HUDEP-2 (cell line): Measurements from ENCODE around the gene WDR90.

Source experiments
- DNase-seq, 76 experiments: peaks; one replicate each; lab custom pipeline; 2025; ENCODE audit not compliant: unreplicated experiment in 76 of 76; lab: John Stamatoyannopoulos, UW

WDR90 gene

DNA sequence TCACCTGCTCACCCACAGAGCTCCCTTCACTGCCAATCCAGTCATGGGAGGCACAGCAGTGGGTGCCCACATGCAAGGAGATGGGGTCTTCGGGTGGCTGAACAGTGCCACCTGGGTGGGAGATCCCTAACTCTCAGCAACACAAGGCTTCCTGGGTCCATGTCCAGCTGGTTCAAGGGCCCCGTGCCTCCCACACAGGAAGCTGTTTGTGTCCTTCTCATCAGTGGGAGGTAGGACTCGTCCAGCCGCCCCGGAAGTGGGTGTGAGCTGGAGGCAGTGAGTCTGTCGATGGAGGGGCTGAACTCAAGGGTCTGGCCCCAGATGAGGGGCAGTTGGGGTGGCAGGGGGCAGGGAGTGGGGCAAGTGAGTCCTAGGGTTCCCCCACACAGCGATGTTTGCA lies 54.9 kb downstream of the WDR90 start:
- DNase-seq, result no peak

DNA sequence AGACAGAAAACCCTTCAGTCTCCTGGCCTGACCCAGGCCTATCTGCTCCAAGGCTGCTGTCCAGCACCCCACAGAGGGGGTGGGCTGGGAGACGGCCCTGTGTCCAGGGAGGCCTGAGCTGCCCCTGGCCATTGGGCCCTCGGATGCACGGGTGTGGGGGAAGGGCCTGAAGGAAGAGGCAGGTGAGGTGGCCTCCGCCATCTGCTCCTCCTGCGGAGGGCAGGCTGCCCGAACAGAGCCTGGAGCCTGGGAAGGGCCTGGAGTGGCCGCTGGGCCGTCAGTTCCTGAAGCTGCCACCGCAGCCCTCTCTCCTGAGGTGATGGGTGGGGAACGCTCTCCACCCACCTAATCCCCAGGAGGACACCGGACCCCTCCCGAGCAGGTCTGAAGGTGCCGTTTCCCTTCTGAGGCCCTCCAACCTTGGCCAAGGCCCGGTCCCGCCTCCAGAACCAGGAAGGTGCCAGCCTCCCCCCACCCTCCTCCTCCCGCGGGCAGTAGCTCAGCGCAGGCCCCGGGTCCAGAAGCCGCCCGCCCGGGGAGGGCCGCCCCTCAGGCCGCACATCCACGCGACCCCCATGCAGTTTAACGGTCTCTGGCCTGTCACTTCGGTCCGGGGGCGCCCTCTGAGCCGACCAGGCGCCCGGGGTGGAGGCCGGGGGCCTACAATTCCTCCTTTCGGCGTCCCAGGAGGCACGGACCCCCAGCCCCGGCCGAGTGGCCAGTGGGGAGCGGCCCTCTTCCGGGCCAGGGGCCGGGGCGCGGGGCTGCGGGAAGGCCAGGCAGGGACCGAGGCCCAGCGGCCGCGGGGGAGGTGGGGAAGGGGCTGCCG lies 55.6 kb downstream of the WDR90 start:
- no peak for DNase-seq

- peak in 2 of 76 experiments; percentile 17 to 26 for DNase-seq
Observed at GRCh38 chr16:705431-706188, 56.4 kb downstream of the WDR90 start, which contains the start of gene FBXL16. Gene FBXL16, minus strand, starts transcription at chr16:705801. Its CDS starts 8,396 bp downstream, at chr16:697405.

DNA sequence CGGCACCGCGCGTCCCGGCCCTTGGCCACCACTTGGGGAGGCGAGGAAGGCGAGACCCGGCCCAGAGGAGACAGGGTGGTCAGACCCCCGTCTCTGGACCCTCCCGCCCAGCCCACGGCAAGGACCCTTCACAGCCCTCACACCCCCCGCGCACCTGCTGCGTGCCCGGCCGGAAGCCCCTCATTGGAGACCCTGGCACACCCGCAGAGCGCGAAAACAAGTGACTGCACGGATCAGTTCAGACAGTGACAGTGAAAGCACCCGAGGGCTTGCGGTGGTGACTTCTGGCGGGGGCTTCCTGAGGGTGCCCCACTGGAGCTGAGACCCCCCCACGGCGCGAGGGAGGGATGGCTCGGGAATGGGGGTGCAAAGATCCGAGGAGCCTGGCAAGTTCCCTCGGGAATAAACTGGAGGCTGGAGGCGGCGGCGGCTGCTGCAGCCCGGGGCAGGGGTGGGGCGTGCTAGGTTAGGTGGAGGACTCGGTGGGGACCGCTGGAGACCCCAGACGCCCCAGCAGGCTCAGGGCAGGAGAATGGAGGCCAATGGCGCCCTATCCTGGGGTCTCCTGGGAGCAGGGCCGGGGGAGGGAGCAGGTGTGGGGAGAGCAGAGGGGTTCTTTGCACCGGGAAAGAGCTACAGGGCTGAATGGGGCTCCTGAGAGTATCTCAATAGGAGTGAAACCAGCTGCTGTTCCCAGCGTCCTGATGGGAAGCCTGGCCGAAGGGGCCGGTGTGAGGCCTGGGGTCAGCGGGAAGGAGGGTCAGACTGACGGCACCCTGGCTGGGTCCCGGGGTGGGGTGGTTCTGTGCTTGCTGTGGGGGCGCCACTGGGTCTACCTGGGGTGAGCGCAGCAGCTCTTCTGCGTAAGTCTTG lies 57.3 kb downstream of the WDR90 start:
- DNase-seq, result no peak

- DNase-seq, result peak in 4 of 76 experiments; percentile 8 to 32 (median 18)
Observed at GRCh38 chr16:707062-707538, 57.9 kb downstream of the WDR90 start.

DNA sequence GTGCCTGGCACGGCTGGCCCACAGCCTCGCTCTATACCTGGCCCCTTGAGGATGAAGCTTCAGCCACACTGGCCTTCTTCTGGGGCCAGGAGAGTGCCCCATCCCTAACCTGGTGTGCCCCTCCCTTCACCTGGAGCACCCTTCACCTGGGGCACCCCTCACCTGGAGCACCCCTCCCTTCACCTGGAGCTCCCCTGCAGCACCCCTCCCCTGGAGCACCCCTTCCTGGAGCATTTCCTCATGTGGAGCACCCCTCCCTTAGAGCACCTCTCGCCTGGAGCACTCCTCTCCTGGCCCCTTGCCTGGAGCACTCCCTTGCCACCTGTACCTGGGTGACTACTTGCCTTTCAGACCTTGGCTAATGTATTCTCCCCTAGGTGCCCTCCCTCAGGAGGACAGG lies 58.9 kb downstream of the WDR90 start:
- DNase-seq, result no peak

DNA sequence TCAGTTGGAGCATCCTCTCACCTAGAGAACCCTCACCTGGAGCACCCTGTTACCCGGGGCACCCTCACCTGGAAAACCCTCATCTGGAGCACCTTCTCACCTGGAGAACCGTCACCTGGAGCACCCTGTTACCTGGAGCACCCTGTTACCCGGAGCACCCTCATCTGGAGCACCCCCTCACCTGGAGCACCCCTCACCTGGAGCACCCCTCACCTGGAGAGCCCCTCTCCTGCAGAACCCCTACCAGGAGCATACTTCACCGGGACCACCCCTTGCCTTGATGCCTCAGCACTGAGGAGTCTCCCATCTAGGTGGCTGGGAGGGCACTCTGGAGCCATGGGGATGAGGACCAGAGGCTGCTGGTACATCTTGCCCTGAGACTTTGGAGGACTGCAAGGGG lies 59.8 kb downstream of the WDR90 start:
- no peak for DNase-seq

DNA sequence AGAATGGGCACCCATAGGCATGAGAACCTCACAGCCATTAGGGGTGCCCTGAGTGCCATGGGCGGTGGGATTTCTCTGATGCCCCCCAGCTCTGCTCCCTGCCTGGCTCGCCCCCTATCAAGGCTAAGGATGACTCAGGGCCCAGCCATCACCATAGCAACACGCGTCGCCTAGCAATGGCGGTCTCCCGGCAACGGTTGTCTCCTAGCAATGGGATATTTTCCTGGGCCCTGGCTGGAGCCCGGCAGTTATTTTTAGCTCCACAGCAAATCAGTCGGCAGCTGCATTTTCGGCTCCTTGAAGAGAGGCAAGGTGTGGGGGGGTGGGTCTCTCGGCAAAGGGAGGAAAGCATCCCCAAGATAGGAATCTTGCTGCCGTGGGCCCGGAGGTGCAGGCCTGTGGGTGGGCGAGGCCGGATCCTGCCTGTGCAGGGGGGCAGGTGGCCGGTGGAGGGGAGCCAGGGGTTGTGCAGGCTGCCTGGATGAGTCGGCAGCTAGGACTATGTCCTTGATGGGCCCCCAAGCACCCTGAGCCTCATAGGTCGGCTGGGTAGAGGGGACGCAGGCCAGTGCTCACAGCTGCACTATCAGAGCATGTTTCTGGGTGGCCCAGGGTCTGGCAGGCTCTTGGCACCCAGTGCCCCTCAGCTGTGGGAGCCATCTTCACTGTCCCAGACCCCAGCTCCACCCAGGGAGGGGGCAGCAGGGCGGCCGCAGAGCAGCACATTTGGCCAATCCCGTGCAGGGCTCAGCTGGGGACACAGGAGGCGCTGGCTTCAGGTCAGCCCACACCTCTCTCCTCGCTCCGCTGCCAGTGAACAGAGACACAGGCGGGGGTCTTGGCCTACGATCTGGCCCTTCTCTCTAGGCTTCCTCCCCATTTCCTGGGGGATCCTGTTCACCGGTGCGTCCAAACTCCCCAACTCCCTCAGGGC lies 60.7 kb downstream of the WDR90 start:
- DNase-seq, result peak in 14 of 76 experiments; percentile 11 to 30 (median 18)

GRCh38 chr16:710500-711075 lies 61.4 kb downstream of the WDR90 start:
- no peak for DNase-seq

GRCh38 chr16:711084-711483 lies 61.9 kb downstream of the WDR90 start:
- no peak for DNase-seq

DNA sequence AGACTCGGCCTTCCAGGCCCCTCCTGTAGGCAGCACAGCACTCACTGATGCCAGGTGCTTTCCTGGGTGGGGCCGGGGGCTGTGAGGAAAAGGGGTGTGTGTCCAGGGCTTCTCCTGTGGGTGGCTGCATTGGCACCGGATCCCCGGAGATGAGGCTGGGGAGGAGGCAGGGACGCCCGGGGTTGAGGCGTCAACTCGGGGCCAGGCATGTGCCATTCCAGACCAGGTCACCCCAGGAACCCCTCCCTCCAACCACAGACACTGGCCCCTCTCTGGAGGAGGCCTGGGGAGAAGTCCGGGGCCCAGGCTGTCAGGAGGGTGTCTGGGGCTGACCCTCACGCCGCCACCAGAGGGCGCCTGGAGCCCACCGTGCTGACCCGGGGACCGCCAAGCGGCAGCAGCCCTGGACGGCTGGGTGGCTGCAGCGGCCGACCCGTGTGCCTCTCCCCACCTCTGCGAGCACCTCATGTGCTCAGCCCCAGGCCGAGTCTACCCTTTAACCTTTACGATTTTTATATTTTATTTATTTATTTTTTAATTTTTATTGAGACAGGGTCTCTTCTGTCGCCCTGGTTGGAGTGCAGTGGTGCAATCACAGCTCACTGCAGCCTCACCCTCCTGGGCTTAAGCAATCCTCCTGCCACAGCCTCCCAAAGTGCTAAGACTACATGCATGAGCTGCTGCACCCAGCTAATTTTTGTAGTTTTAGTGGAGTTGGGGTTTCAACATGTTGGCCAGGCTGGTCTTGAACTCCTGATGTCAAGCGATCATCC lies 62.6 kb downstream of the WDR90 start:
- DNase-seq, result peak in 56 of 76 experiments; percentile 23 to 79 (median 54)

DNA sequence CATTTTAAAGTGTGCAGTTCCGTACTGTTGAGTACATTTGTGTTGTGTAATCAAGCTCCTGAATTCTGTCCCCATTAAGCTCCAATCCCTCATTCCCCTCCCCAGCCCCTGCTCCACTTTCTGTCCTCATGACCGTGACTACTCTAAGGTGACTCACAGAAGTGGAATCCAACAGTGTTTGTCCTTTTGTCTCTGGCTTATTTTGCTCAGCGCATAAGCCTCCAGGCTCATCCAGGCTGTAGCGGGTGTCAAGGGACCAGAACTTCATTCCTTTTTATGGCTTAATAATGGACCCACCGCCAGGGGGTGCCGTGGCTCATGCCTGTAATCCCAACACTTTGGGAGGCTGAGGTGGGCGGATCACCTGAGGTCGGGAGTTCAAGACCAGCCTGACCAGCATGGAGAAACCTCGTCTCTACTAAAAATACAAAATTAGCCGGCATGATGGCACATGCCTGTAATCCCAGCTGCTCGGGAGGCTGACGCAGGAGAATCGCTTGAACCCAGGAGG lies 63.6 kb downstream of the WDR90 start:
- peak in 50 of 76 experiments; percentile 6 to 68 (median 39) for DNase-seq

GRCh38 chr16:714079-714478 lies 64.9 kb downstream of the WDR90 start:
- DNase-seq, result no peak

- peak in 73 of 76 experiments; percentile 28 to 95 (median 80) for DNase-seq
Observed at GRCh38 chr16:714558-715476, 65.7 kb downstream of the WDR90 start, which contains the start of gene METRN. Gene METRN, plus strand, starts transcription at chr16:715118. Its CDS starts 172 bp downstream, at chr16:715290.

DNA sequence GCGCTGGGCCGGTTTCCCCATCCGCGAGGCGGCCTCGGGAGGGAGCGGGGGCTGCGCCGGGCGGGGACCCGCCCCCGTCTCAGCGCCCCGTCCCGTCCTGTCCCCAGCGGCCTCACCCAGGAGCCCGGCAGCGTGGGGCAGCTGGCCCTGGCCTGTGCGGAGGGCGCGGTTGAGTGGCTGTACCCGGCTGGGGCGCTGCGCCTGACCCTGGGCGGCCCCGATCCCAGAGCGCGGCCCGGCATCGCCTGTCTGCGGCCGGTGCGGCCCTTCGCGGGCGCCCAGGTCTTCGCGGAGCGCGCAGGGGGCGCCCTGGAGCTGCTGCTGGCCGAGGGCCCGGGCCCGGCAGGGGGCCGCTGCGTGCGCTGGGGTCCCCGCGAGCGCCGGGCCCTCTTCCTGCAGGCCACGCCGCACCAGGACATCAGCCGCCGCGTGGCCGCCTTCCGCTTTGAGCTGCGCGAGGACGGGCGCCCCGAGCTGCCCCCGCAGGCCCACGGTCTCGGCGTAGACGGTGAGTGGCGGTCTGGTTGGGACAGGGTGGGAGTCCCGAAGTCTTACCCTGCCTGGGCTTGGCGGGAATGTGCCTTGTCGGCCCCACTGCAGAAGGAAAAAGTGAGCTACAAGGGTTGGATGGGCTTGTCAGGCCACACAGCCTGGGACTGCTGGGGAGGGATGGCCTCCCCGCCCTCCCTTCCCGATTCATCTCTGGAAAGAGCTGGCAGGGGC lies 66.5 kb downstream of the WDR90 start:
- DNase-seq, result peak in 20 of 76 experiments; percentile 13 to 45 (median 30)

DNA sequence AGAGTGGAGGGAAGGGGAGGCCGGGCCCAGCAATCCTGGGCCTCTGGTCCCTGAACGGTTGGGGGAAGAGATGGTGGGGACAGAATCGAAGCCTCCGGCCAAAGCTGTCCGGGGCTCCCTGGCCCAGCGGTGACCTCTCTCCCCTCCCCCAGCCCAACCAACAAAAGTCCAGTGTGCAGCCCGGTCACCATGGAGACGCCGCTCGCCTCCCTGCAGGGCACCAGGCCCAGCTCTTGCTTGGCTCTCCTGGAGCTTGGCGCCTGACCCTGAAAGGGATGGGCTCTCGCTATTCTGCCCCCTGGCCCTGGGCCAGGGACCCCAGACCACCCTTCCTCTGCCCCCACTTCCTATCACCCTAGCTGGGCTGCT lies 67.0 kb downstream of the WDR90 start:
- DNase-seq, result no peak
